HG02840 (cell line): Measurements from ENCODE around the gene PYURF.
"Not testable (repeated sequence)": the region's sequence is repeated elsewhere in the genome, so short reads cannot be mapped to it uniquely, and the experiment has no call there.

Experiments used
- ATAC-seq: cut with Tn5 transposase; IDR thresholded peaks from one replicate; pipeline ENCODE4 v1.9.1; 2021; ENCODE audit warnings: mild to moderate bottlenecking, moderate library complexity, moderate number of reproducible peaks; ENCODE audit not compliant: unreplicated experiment, low FRiP score

Gene PYURF, protein sequence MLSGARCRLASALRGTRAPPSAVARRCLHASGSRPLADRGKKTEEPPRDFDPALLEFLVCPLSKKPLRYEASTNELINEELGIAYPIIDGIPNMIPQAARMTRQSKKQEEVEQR

DNA sequence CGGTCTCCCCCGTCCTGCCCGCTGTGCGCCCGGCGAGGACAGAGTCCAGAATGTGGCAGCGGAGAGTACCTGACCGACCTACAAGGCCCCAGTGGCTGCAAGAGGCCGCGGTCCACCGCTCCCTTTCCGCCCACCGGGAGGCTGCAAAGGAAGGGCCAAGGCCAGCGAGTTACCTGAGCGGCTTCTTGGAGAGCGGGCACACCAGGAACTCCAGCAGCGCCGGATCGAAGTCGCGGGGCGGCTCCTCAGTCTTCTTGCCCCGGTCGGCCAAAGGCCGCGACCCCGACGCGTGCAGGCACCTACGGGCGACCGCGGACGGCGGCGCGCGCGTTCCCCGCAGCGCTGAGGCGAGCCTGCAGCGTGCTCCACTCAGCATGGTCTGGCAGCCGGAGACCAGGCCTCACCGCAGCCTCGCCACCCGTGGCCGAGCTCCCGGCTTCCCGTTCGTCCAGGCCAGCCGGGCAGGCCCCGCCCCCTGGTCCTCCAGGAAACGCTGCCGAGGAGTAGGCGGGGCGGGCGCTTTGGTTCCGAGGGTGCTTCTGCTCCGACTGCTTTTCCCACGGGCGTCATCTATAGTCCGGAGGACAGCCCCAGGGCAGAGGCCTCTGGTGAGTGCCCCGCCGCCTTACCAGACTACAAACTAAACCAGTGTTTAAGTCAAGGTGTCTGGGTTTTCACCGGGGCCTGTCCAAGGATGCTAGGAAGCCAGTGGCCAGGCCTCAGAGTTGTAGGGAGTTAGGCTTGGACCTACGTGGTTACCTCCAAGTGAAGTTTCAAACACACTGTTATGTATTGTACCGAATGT lies at the start of gene PYURF:
TSS of gene PYURF (minus strand) at position 452 of the 805 bp plus-strand sequence. CDS start at position 376, 76 bp downstream.
- peak; percentile 81 for ATAC-seq

DNA sequence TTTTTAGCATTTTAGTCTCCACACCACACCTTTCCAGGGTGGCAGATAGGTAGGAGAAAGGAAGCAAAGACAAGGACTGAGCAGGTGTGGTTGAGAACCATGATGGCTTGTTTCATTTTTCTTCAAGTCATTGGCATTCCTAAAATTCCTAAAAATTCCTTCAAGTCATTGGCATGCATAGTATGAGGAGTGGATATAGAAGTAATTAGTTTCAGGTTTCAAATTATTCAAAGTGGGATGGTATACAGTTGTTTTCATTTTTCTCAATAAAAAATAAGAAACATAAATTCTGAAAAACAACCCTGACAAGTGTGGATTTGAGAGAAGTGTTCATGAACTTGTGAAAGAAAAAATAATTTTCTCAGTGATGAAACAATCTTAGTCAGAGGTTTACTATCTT lies 46.4 kb upstream of the PYURF start:
- no peak for ATAC-seq

DNA sequence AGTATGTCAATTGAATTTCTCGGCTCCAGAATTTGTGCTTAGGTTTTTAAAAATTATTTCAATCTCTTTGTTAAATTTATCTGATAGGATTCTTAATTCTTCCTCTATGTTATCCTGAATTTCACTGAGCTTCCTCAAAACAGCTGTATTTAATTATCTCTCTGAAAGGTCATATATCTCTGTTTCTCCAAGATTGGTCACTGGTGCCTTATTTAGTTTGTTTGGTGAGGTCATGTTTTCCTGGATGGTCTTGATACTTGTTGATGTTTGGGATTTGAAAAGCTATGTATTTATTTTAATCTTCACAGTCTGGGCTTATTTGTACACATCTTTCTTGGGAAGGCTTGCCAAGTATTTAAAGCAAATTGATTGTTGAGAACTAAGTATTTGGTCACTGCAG lies 44.0 kb upstream of the PYURF start:
- ATAC-seq = no peak

DNA sequence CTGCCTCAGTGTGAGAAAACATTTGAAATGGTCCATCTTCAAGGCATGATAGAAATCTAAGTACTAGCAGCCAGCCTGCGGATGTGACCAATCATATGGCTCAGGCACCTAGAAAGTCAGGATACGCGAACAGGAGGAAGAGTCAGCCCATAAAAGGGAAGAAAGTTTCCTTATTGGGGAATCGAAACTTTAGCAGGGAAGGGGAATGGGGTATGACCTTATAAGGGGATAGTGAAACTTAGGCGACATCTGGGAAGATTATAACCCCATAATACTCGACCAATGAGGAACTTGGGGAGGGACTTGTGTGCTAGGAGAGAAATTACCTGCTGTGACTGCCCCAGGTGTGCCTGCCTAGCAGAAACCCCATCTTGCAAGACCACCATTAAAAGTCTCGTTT lies 26.2 kb upstream of the PYURF start:
- no peak for ATAC-seq

DNA sequence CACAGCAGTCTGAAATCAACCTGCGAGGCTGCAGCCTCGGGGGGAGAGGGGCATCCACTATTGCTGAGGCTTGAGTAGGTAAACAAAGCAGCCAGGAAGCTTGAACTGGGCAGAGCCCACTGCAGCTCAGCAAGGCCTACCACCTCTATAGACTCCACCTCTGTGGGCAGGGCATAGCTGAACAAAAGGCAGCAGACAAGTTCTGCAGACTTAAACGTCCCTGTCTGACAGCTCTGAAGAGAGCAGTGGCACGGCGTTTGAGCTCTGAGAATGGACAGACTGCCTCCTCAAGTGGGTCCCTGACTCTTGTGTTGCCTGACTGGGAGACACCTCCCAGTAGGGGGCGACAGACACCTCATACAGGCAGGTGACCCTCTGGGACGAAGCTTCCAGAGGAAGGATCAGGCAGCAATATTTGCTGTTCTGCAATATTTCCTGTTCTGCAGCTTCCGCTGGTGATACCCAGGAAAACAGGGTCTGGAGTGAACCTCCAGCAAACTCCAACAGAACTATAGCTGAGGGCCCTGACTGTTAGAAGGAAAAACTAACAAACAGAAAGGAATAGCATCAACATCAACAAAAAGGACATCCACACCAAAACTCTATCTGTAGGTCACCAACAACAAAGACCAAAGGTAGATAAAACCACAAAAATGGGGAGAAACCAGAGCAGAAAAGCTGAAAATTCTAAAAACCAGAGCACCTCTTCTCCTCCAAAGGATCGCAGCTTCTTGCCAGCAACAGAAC lies 15.9 kb upstream of the PYURF start:
- ATAC-seq = not testable (repeated sequence)

DNA sequence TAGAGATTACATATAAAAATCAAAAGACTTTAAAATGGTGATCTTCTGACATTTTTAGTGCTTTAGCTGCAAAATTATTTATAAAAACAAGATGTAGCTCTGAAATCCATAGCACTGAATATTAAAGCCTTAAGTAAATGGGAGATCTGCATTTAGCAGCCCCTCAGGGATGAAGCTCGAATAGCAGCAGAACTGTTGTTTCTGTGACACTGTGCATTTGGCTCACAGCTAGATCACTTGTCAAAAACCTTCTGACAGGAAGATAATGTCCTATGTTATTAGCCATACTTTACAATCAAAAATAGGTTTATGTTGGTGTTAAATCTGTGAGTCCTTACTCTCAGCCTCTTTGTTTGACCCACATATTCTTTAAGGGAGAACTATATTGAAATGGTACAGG lies 14.1 kb upstream of the PYURF start:
- no peak for ATAC-seq

DNA sequence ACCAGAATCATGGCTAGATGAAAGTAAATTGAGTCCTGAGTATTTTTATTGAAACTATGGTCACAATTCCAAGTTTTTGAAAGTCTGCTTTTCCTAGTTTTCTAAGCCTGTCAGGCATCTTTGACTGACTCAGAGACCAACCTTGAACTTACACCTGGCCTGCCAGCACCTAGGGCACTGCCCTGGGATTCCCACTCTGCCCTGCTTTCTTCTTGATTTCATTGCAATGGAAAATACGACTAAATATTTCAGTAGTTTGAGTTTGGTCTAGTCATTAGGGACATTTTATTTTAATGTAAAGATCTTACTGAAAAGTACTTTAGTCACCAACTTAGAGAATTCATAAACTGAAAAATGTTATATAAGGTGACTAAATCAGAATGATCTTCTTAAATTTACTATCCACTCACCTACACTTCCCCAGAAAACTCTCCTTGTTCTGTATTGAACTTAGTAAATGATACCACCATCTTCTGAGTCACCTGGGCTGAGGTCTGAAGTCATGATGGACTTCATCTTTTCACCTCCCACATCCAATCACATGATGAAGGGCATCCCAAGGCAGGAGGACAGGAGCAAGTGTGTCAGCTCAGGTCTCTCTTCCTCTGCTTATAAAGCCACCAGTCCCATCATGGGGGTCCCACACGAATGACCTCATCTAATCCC lies 11.6 kb upstream of the PYURF start:
- ATAC-seq = no peak

DNA sequence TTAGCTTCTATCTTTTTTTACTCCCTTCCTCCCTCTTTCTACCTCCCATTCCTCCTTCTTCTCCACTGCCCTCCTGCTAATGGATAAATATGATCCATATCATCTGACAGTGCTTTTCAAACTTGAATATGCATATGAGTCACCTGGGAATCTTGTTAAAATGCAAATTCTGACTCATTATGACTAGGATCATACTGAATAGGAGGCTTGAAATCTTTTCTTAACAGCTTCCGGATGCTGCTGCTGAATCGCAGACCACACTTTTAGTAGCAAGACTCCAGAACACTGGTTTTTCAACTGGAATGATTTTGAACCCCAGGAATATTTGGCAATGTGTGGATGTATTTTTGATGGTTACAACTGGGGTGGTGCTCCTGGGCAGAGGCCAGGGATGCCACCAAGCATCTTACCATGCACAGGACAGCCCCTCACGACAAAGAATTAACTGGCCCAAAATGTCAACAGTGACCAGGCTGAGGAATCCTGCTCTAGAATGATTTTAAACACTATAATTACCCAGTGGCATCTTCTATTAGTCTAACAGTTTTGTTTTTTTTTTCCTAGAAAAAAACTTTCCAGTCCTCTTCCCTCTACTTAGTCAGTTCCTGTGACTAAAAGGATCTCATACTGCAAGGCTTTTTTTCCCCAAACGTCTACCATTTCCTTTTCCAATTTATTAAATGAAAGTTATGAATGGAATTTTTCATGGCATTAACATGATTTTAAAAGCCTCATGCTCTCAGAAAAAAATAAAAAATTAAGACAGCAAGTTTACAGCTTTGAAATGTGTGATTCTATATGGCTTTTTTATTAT lies 10.6 kb upstream of the PYURF start:
- ATAC-seq = no peak

DNA sequence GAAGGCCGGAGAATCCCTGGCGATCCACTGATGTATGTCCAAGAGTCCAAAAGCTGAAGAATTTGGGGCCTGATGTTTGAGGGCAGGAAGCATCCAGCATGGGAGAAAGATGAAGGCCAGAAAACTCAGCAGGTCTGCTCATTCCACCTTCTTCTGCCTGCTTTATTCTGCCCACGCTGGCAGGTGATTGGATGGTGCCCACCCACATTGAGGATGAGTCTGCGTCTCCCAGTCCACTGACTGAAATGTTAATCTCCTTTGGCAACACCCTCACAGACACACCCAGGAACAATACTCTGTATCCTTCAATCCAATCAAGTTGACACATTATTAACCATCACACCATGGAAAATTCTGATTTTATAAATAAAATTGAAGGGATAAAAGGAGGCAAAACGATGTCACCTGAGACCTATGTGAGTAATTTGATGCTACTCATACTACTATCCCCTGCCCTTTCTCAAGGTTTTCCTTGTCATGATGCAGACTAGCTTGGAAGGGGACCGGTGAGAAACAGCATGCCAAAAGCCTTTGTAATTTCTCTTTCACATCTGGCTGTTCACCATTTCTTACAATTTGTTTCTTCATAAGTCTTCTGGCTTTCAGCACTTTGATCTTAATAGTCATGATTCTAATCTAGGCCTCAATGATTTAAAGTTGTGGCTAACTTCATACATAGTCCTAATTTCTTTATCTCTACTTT lies 9.7 kb upstream of the PYURF start:
- ATAC-seq = no peak

DNA sequence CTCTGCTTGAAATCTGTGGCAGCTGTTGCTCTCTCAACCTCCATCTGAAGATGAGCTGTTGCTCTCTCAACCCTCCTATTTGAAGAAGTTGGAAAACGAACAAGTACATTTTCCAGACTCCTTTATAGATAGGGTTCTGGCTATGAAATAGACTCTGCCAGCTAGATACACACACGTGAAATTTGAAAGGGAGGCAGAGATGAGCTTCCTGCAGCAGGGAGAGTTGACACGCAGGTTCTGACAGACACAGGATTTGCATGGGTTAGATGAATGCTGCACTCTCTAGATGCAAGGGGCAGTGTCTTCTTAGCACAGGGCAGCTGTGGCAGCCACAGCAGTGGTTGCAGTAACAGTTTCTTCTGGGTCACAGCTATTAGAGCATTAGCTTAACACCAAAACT lies 8.0 kb upstream of the PYURF start:
- no peak for ATAC-seq

DNA sequence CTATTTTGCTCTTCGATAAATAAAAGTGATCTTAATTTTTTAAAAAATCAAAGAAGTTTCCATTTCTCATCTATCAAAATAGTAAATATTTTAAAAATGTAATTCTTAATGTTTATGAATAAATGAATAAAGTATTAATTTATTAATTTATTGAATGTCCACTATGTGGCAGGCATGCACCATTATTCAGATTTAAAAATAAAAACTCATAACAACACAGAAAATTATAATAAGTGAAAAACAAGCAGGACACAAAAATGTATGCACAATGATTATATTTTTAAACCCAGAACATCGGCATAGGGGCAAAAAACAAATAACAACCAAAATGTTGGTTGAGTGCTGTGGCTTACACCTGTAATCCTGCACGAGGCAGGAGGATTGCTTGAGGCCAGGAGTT lies 5.3 kb upstream of the PYURF start:
- ATAC-seq = no peak

DNA sequence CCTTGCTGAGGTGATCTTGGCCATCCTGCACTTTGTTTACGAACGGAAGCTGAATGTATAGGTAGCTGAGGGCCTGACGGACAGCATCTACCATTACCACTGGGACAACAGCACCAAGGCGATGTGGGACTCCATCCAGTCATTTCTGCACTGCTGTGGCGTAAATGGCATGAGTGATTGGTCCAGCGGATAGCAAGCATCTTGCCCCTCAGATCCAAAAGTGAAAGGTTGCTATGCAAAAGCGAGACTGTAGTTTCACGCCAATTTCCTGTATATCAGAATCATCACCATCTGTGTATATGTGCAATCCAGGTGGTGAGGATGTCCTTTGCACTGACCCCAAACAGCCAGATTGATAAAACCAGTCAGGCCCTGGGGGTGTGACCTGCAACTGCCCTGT lies 4.2 kb upstream of the PYURF start:
- ATAC-seq = no peak

DNA sequence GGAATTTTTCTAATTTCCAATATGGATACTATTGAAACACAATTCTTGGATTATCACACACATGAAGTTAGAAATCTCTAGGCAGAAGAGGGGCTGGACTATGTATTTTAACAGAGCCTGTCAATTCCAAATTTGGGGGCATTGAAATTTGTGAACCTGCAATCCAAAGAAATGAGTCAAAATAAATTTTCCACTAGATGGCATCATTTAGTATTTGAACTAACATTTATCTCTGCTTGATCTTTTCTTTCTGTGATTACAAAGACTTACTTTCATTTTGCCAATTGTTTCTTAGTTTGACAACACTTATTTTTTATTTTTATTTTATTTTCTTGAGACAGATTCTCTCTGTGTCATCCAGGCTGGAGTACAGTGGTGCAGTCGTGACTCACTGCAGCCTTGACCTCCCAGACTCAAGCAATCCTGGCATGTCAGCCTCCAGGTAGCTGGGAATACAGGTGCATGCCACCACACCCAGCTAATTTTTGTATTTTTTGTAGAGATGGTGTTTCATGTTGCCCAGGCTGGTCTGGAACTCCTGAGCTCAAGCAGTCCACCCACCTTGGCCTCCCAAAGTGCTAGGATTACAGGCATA lies 2.7 kb upstream of the PYURF start:
- ATAC-seq = no peak

DNA sequence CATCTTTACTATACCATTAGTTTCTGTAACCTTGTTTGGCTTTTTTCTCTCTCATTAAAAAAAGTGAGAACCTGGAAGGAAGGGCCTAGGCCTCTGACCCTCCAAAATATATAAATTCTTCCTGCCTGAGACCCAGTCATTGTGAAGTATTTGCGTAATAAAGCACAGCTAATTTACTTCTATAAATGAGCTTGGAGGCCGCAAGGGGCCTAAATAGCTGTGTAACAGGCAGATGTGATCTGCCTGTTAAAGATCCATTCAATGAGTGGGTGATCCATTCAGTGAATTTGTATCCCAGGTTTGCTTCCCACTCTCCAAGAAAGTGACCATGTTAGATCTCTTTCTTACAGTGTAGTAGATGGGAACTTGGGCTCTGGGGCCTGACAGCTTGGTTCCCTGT lies 595 bp upstream of the PYURF start:
- ATAC-seq = no peak

DNA sequence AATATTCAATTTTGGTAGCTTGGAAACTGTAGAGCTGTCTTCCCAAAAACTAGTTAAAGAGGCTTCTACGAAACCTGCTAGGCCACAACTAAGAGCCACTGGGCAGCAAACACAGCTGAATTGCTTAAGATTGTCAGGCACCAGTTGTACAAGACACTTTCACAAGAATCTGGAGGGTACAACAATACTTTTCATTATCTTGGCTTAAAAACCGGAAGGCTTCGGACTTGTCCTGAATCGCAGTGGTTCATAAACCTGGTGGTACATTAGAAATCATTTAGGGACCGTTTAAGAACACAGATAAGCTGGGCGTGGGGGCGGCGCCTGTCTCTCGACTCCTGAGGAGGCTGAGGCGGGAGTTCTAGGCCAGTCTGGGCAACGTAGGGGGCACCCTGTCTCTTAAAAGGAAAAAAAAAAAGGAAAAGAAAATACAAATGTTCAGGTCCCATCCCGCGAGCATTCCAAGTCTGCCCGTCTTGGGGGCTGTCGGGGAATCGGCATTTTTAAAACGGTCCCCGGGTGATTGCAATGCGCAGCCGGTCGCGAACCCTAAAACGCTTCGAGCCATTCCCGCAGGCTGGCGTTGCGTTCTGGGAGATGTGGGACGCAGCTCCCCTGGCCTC lies 763 bp downstream of the PYURF start:
- no peak for ATAC-seq

DNA sequence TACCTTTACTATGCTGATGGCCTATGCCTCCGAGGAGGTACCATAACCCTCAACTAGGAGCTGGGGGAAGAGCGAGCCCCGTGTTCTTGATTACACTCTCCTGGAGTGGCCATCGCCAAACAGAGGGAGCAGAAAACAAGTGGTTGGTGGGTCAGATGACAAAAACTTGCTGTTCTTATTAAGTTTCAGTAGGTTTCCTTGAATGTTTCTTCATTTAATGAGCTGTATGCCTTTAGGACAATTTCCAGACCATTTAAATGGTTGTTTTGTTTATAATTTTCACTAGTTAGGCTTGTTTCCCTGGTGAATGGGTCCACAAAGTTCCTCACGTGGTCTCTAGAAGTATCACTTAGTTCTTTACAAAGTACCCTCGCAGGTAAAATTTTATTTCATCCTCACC lies 4.7 kb downstream of the PYURF start:
- ATAC-seq = no peak

DNA sequence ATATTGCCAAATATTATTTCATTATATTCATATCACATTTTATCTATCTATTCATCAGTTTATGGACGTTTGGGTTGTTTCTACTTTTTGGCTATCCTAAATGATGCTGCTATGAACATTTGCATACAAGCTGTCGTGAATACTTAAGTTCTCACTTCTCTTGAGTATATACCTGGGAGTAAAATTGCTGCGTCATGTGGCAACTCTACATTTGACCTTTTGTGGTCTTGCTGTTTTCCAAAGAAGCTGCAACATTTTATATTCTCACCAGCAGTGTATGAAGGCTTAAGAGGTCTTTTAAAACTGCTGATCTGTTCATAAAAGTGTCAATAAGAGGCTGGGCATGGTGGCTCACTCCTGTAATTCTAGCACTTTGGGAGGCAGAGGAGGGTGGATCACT lies 5.8 kb downstream of the PYURF start:
- ATAC-seq = no peak

DNA sequence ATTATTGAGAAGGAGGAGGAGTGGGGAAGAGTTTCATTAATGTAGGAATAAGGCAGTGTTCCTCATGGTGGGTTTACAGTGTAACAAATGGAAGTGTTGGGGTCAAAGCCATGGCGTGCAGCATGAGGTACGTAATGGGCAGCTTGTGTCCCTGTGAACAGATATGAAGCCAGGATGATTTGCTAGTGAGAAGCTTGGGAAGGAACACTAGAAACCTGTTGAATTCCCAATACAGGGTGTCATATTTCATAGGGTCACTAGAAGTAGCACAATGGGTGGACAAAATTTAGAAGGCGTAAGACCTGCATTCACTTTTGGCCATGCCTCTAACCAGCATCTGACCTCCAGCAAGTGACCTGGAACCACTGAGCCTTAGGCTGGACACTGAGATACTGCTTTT lies 6.8 kb downstream of the PYURF start:
- ATAC-seq = no peak
